Heart left ventricle (tissue), 16 donors: Measurements from ENCODE around the gene PLA2R1. TPM values are rescaled to one million over a fixed set of nuclear protein-coding genes. Genes with fewer than 3 reads are reported as not detected.

Source experiments
- ATAC-seq, 4 donors: fragments of 200-7000 bp; cut with Tn5 transposase; one replicate each; pipeline ENCODE4 v1.9.1; 2020 to 2022; ENCODE audit warnings: moderate library complexity in 4 of 4, mild to moderate bottlenecking in 3 of 4, moderate number of reproducible peaks in 1 of 4
- DNase-seq, 5 donors: peaks; one replicate each; pipeline ENCODE4 v3.0.0-alpha.2; 2020
- H3K27ac ChIP-seq, 12 donors: fragments of 200-600 bp; sonication (generic) in 4 of 12; one replicate each; pipeline versions ENCODE4 v1.5.0 to v1.8.0; 2016 to 2022; ENCODE audit warnings: mild to moderate bottlenecking in 2 of 12
- H3K27me3 ChIP-seq, 9 donors: fragments of 200-600 bp; sonication (generic) in 2 of 9; one replicate each; pipeline versions ENCODE4 v1.5.1 to v1.8.0; 2016 to 2022; ENCODE audit warnings: mild to moderate bottlenecking in 3 of 9
- H3K36me3 ChIP-seq, 9 donors: fragments of 200-600 bp; sonication (generic) in 2 of 9; one replicate each; pipeline versions ENCODE4 v1.5.0 to v1.8.0; 2018 to 2022; ENCODE audit warnings: mild to moderate bottlenecking in 2 of 9
- H3K4me1 ChIP-seq, 12 donors: fragments of 200-600 bp; sonication (generic) in 4 of 12; one replicate each; pipeline versions ENCODE4 v1.5.0 to v1.8.0; 2016 to 2022; ENCODE audit warnings: mild to moderate bottlenecking in 3 of 12
- H3K4me3 ChIP-seq, 12 donors: fragments of 200-600 bp; sonication (generic) in 4 of 12; one replicate each; pipeline versions ENCODE4 v1.5.0 to v1.8.0; 2017 to 2022; ENCODE audit warnings: mild to moderate bottlenecking in 9 of 12, moderate library complexity in 4 of 12
- H3K9me3 ChIP-seq, 12 donors: fragments of 200-600 bp; sonication (generic) in 4 of 12; one replicate each; pipeline versions ENCODE4 v1.5.0 to v1.8.0; 2016 to 2022; ENCODE audit warnings: mild to moderate bottlenecking in 1 of 12
- CTCF ChIP-seq, 12 donors: fragments of 200-600 bp; sonication (generic) in 4 of 12; IDR thresholded peaks; one replicate each; pipeline versions ENCODE4 v1.5.0 to v1.8.0; 2018 to 2022; ENCODE audit warnings: antibody characterized with exemption in 12 of 12, mild to moderate bottlenecking in 5 of 12
- POLR2A ChIP-seq, 2 donors: fragments of 450-650 bp; IDR thresholded peaks; one replicate each; pipeline ENCODE4 v1.6.1; 2017; ENCODE audit warnings: antibody characterized with exemption in 2 of 2, mild to moderate bottlenecking in 2 of 2, moderate library complexity in 2 of 2
- WGBS, 4 donors: extraction: QIAGEN DNeasy Blood & Tissue Kit in 2 of 4; methylation state at CpG; one replicate each; pipeline versions ENCODE4 v1.1.5 to v1.1.7; 2013 to 2018; 5-methylcytosine and 5-hydroxymethylcytosine counted together
- intact Hi-C, 10 donors: fragments of 100-400 bp; cut with DNase I; formaldehyde crosslinking; loops; one replicate each; pipeline versions ENCODE4 v1.11.1 to v1.14.2; 2022
- polyA plus RNA-seq, 2 donors: library from polyadenylated mRNA; stranded (reverse); fragments of 200-250 nt; gene quantifications; one replicate each; pipeline ENCODE4 v1.2.3, GENCODE V29; 2013
- total RNA-seq, 9 donors: library from RNA; depleted of rRNA in 2 of 9; stranded (reverse); fragments of >200 nt in 2 of 9; fragmentation: NEBNext Ultra II Directional in 3 of 9; extraction: Animal tissue kit (Norgen Biotek cat#: 25700) in 3 of 9; gene quantifications; one replicate each; pipeline versions ENCODE4 v1.1.0 to v1.2.4, GENCODE V29; 2016 to 2023
- donor health status: ischemic (EF 13 %, LVEDD 7.1; RV severe dilation, severe dysfunction).
- donor health status: healthy with polysubstance abuse.
- donor health status: DM: no; HTN: yes; CAD: no.
- donor health status: DM: no; HTN: no; CAD: no.
- donor health status: ischemic (EF 25% LVEDD 6.9; RV normal size, moderate dysfunction).
- donor health status: ischemic (EF 25% LVEDD 5.7; RV mildly dilated, moderate dysfunction).
- donor health status: healthy.
- donor health status: DM: yes; HTN: yes; CAD: no.
- donor health status: ischemic (EF 35%, LVEDD 5.7; RV mildly dilated, moderate dysfunction).
- donor health status: nonischemic (EF 11% LVEDD 7.7; RV severe dilation, severe dysfunction).
- donor health status: DM: yes; HTN: yes; CAD: no.
- donor health status: PGD.
- donor health status: ischemic (EF 29% LVEDD 5.4; RV normal size, mild dysfunction).
- donor health status: nonischemic (EF 23%, LVEDD 6.1; RV moderate dilation, normal function).

PLA2R1 gene
- total and polyA plus RNA-seq, 11 donors = 0.36 to 4.7 (median 2.1) TPM

- ATAC-seq (no peak), DNase-seq (no peak)
- peaks cover 0 to 7% (median 0%) of the 10 kb centered on the region in 12 donors for H3K9me3 ChIP-seq
- peaks cover 0 to 10% (median 0%) of the 10 kb centered on the region in 9 donors for H3K36me3 ChIP-seq
- intact Hi-C loops = no loop called here
- H3K27me3 ChIP-seq = no peaks in the 10 kb centered on the region
- 83 to 92% (median 87%) methylated on average over 4 of the region's 4 CpGs for WGBS, 4 donors
- H3K4me1 ChIP-seq = peaks cover 0 to 3% (median 0%) of the 10 kb centered on the region in 12 donors
- H3K27ac ChIP-seq = no peak overlapping the region
- no peak overlapping the region for H3K4me3 ChIP-seq
- TF ChIP-seq POLR2A (IDR thresholded peaks at IDR 0.05) = no peak
- TF ChIP-seq CTCF (IDR thresholded peaks at IDR 0.05) = no peak
These were observed 73.9 kb downstream of the PLA2R1 start for GRCh38 chr2:159988412-159988970.

- TF ChIP-seq POLR2A (IDR thresholded peaks at IDR 0.05) (no peak), CTCF (IDR thresholded peaks at IDR 0.05) (no peak)
- Histone ChIP-seq H3K4me3 (no peak overlapping the region), H3K27ac (no peak overlapping the region), H3K27me3 (no peaks in the 10 kb centered on the region), H3K9me3 (peaks cover 0 to 7% (median 0%) of the 10 kb centered on the region in 12 donors), H3K36me3 (peaks cover 0 to 10% (median 0%) of the 10 kb centered on the region in 9 donors), H3K4me1 (peaks cover 0 to 13% (median 0%) of the 10 kb centered on the region in 12 donors)
- DNase-seq = no peak
- 77 to 83% (median 78%) methylated on average over 6 of the region's 6 CpGs for WGBS, 4 donors
- intact Hi-C loops = no loop called here
- no peak for ATAC-seq
These were observed 75.2 kb downstream of the PLA2R1 start for GRCh38 chr2:159987181-159987580.

- no peak overlapping the region for H3K4me3 ChIP-seq
- intact Hi-C loops = no loop called here
- no peak for DNase-seq
- WGBS, 4 donors = 67 to 81% (median 72%) methylated on average over 3 of the region's 3 CpGs
- no peak for TF ChIP-seq CTCF (IDR thresholded peaks at IDR 0.05)
- TF ChIP-seq POLR2A (IDR thresholded peaks at IDR 0.05) = no peak
- no peak for ATAC-seq
- peaks cover 0 to 18% (median 0%) of the 10 kb centered on the region in 12 donors for H3K4me1 ChIP-seq
- peaks cover 0 to 10% (median 0%) of the 10 kb centered on the region in 9 donors for H3K36me3 ChIP-seq
- no peaks in the 10 kb centered on the region for H3K27me3 ChIP-seq
- no peak overlapping the region for H3K27ac ChIP-seq
- H3K9me3 ChIP-seq = peaks cover 0 to 7% (median 0%) of the 10 kb centered on the region in 12 donors
These were observed 76.8 kb downstream of the PLA2R1 start for GRCh38 chr2:159985656-159986055.

GRCh38 chr2:159984034-159984433, 78.4 kb downstream of the PLA2R1 start:
- DNase-seq (no peak), ATAC-seq (no peak)
- Histone ChIP-seq H3K27me3 (no peaks in the 10 kb centered on the region), H3K36me3 (peaks cover 0 to 10% (median 0%) of the 10 kb centered on the region in 9 donors), H3K27ac (no peak overlapping the region), H3K9me3 (peaks cover 0 to 7% (median 0%) of the 10 kb centered on the region in 12 donors), H3K4me1 (peaks cover 0 to 18% (median 0%) of the 10 kb centered on the region in 12 donors), H3K4me3 (no peak overlapping the region)
- intact Hi-C loops = no loop called here
- no peak for TF ChIP-seq CTCF (IDR thresholded peaks at IDR 0.05)
- no peak for TF ChIP-seq POLR2A (IDR thresholded peaks at IDR 0.05)
